ENCODE measurements around the gene SLC6A1.
A peak's percentile ranks its signal among the peaks of the same experiment; 100 is the strongest.

The SLC6A1 gene

DNA sequence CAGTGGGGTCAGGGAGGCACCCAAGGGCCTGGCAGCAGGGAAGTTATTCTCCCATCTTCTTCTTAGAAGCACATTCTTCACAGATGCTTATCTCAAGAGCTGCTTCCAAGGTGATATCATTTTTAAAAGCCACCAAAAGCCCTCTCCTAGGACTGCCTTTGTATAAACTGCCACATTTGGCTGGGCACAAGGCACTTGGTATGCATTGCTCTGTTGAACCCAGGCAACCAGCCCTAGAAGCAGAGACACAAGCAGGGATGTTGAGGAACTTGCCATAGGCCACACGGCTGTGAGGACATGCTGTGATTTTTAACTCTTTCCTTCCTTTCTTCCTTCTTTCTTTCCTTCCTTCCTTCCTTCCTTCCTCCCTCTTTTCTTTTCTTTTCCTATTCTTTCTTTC is 7.4 kb upstream of the SLC6A1 start:
- intact Hi-C loops (cut with DNase I): loop anchor here (5.0 kb wide), 1 partner anchor 33 kb away; no protein-coding TSS in a partner anchor
- no peak for DNase-seq

DNA sequence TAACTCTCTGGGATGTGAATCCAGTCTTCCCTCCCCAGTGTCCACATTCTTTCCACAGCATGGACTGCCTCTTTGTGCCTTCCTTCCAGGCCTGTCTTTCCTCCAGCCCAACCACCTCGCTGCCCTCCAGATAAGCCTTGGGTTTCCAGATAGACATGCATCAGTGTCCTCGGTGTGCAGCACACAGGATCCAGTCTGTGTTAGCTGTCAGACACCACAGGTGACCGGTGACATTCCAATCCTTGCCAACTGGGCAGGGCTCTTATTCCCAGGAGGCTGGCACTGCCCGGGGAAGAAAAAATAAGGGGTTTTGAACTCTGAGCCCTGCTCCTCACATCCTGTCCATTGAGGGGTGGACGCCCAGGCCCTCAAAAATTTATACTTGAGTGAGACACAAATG is 6.0 kb upstream of the SLC6A1 start:
- intact Hi-C loops (cut with DNase I): loop anchor here (5.0 kb wide), 1 partner anchor 34 kb away; no protein-coding TSS in a partner anchor
- DNase-seq: no peak

DNA sequence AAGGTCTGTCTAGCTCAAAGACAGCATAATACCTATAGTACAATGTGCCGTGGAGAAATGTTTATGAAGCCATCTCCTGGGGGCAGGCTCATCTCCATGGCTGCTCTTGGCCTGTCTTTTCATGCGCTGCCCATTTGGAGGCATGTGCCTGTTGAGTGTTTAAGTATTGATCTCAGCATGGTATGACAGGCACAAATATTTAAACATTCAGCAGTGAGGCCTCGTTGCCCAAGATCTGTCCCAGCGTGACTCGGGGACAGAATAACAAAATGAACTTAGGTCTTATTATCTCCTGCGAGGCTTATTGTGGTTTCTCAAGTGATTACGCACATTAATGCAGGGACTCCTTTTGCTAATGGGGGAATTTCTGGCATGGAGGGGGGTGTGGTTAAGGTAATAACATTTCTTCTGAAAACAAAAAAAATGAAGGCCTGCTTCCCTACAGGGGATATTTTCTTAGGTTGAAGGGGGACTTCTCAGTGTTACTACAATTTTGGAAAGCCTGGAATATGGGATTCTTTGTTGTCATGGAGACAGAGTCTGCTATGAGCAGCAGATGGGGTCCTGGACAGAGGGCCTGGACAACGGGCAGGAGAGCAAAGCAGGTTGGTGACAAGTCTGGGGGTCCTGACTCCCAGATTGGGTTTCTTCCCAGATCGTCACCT is 4.4 kb upstream of the SLC6A1 start:
- no peak for DNase-seq
- intact Hi-C loops (cut with DNase I): loop anchor here (5.0 kb wide), 1 partner anchor 36 kb away; no protein-coding TSS in a partner anchor

DNA sequence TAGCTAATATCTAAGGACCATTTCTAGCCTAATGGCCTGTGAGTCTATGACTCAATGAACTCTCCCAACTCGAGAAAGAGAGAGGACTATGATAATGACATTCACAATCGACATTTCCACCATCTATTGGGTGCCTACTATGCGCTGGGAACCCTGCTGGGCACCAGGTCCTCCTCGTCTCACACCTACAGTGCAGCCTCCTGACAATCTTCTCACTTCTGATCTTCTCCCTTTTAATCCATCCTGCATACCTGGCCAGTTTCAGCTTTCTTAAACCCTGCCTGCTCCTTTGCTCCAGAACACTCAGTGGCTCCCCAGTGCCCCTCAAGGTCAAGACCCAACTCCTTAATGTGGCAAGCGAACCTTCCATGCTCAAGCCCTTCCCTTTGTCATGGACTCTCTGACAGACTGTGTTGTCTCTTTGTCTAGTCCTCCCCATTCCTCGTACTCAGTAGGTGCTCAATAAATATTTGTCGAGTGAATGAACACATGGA is 3.5 kb upstream of the SLC6A1 start:
- intact Hi-C loops (cut with DNase I): loop anchor here (5.0 kb wide), 1 partner anchor 37 kb away; no protein-coding TSS in a partner anchor
- DNase-seq: no peak

DNA sequence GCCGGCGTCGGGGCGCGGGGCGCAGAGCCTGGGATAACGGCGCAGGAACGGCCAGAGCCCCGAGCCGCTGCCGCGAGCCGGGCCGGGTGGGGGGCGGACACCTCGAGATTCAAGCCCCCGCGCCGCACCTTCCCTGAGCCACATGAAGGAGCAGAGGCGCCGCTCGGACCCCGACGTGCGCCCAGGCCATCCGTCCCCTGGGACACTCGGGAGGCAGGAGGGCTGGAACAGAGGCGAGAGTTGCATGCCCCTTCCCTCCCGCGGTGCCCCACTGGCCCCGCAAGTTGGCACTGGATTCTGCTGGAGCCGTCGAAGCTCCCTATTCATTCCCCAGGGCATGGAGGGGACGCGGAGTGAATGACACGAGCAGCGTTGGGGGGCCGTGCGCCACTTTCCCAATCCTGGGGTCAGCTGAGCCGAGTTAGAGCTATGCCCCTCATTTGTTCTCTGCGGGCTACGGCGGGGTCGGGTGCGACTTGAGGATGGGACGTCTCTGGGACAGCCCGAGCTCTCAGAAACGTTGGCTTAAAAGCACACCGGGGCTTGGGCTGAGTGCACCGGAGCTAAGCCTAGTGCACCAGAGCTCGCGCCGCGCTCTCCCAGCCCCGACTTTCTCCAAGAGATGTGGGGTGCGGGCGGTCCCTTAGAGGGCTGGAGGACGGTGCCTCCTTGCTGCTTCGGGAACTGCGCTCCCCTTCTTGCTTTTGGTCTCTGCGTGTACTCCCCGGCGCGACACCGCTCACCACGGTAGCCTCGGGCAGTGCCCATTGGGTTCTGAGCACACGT is 588 bp downstream of the SLC6A1 start:
- intact Hi-C loops (cut with DNase I): no loop called here
- peak in 38 of 42 donors; percentile 41 to 78 (median 56) for DNase-seq

DNA sequence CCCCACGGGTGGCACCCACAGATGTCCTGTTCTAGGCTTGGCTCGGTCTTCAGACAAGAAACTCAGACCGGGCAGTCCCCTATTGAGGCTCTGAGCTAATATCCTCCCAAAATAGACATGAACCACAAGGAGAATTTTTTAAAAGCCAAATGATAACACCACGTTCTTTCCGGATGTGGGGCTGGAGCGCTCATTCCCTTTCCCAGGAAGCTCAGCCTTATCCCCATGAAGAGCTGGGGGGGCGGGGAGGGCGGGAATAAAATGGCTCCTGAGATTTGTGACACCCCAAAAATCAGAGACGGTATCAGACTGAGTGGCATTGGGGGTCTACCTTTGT is 1.1 kb downstream of the SLC6A1 start:
- intact Hi-C loops (cut with DNase I): no loop called here
- DNase-seq: no peak

DNA sequence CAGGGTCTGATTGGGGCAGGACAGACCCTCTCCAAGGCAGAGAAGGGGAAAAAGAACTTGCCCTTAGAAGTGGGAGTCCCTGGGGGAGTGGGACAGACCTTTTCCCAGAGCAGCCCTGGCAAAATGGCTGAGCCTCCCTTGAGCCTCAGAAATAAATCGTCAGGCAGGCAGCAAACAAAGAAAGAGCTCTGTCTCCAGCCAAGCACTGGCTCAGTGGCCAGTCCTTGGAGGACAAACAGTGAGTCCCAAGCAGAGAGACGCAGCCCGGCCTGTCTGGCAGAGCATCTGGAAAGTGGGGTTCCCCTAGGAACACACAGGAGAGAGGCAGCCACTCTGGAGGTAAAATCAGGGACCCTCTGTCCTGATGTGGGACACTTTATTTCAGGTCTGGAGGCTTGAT is 1.8 kb downstream of the SLC6A1 start:
- intact Hi-C loops (cut with DNase I): no loop called here
- DNase-seq: peak in 41 of 42 donors; percentile 50 to 87 (median 70)

DNA sequence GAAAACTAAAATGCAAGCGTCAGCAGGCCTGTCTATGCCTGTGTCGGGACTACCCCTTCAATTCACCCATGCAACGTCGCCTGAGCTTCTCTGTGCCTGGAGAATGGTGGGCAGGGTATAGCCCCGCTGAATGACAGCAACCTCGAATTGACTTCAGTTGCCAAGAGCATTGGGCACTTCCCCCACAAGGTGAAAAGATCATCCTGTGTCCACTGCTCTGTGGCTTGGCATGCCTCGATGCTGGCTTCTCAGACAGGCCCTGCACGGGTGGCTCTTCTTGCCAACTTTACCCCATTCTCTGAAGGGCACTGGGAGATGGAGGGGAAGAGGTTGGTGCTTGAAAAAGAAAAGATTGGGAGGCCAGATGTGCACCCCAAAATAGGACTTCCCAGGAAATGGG is 3.3 kb downstream of the SLC6A1 start:
- intact Hi-C loops (cut with DNase I): no loop called here
- DNase-seq: peak in 1 of 42 donors; percentile 32

DNA sequence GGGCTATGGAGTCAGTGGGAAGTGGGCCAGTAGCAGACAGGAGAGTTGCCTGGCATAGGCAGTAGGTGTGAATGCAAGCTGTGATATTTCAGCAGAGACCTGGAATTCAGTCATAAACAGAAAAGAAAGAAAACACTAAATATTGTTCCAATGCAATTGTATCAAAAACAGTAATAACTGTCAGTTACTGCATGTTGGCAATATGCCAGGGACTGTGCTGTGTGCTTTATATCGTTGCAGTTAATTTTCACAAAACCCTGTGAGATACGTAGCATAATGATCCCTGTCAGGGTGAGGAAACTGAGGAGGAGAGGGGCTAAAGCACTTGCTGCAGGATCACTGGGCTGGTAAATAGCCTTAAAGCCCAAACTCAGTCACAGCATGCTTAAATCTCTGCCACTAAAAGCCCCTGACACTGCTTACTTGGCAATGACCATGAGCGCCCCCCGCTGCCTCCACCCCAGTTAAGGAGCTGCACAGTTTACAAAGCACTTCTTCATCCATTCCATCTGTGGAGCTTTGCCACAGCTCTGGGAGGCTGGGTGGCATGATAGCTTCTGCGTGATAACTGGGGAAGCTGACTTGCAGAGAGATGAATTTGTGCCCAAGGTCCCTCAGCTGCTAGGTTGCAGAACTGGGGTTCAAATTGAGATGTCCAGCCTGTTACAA is 3.9 kb downstream of the SLC6A1 start:
- intact Hi-C loops (cut with DNase I): no loop called here
- DNase-seq: peak; percentile 55 to 88 (median 73)

DNA sequence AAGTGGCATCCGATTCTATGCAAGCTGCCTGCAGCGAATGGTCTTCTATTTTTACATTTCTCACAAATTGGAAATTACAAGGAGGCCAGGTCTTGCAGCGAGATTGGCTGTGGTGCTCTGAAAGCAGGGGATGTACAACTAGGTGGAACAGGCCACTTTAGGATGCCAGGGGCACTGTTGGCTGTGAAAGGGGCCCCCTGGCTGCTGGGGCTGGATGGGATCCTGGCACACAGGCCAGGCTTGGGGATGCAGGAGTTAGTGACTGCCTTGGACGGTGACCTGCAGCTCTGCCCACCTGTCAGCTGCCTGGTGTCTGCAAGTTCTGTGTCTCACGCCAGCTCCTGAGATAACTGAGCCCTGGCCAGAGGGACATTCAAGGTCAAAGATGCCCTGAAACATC is 4.6 kb downstream of the SLC6A1 start:
- intact Hi-C loops (cut with DNase I): no loop called here
- DNase-seq: peak in 2 of 42 donors; percentile 54 to 56

DNA sequence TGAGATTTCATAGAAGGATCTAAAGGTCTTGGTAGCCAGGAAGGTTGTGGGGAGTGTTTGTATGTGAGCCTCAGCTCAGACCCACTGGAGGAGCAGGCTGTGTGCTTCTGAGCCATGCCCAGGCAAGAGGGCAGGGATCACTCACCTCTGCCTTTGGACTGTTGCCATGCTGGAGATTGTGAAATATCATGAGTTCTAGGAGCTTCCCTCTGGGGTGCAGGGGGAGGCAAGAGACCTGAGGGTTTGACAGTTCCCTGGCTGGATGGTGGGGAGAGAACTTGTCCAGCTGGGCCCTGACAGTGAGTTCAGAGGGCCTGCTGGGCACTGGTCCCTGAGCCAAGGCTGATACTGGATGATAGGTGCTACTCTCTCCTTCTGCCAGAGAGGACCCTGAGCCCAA is 6.0 kb downstream of the SLC6A1 start:
- intact Hi-C loops (cut with DNase I): no loop called here
- no peak for DNase-seq

DNA sequence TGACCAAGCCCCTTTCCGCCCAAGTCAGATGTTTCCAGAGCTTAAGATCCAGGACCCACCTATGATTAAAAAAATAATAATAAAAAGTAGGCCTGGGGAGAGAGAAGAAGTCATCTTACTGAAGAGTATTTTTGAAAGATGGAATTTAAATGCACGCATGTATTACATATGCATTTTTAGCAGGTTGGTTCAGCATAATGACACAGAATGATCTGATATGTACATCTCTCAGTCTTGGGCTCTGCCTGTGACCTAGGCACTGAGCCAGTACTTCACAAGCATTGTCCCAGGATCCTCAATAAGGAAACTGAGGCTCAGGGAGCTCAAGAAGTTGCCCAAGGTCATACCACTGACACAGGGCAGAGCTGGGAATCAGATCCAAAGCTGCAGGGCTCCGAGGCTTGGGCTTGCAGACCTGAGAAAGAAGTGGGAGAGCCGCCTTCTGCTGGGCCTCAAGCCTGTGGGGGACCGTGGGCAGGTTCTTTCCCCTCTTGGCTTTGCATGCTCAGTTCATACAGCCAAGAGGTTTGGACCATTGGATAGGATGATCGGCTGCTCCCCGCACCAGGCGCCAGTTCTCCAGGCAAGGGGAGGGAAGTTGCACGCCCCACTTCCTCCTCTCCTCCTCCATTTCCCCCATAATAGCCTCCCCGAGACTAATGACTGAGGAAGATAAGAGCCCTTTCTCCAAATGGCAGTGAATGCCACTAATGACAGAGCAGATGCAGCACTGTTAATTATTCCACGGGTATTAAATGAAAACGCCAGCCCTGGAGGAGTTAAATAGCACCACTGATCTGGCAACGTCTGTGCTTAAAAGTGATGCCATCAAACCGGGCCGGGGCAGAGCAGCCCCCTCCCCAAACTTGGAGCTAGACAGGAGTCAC is 6.9 kb downstream of the SLC6A1 start:
- DNase-seq: peak in 5 of 42 donors; percentile 20 to 63 (median 52)
- intact Hi-C loops (cut with DNase I): no loop called here

DNA sequence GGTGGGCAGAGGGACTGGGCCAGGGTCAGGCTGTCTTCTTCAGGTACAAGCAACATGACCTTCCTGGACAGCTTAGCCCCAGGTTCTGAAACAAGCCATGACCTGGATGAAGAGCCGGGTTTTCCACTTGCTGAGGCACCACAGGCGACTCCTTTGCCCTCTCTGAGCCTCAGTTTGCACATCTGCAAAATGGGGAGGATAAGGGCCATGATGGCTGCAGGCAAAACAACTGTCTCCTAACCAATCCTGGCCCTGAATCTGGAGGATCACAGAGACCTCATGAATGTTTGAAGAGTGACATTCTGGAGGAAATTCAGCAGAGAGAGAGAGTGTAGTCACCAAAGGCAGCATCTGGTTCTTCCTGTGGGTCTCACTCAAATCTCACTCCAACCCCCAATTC is 8.0 kb downstream of the SLC6A1 start:
- intact Hi-C loops (cut with DNase I): no loop called here
- no peak for DNase-seq

DNA sequence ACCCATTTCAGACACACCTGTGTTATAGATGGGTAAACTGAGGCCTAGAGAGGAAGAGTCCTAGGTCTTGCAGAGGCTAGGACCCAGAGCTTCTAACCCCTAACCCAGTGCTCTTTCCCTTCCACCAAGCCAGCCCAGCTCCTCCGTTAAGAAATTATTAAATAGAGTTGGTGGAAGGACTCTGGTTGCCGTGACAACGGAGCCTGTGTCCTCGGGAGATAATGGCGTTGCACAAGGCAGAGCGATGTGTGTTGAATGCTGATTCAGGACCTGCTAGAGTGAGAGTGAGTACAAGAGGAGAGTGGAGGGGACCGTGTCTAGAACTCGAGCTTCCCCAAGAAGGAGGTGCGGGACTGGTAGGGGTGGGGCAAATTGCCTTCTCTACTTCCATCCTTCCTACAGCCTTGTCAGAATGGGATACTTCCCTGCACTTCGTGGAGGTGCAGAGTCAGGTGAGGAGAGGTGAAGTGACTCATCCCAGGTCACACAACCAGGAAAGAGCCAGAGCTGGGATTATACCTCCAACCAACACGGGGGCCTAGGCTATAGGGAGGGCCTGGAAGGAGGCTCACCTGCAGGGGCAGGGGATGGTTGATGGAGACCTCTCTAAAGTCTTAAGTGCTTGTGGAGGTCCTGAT is 8.6 kb downstream of the SLC6A1 start:
- DNase-seq: peak; percentile 58 to 92 (median 77)
- intact Hi-C loops (cut with DNase I): no loop called here

DNA sequence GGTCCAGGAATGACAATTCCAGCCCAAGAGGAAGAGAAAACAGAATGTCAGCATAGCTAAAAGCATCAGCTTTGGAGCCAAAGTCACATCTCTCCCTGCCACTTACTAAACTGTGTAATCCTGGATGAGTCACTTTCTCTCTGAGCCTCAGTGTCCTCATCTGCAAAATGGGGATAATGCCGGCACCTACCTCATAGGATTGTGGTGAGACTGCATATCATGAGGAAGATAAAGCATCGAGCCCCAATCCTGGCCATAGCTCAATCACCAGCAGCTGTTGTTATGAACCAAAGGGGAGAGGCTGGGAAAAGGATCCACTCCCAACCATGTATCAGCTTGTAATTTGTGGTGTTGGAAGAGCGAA is 9.1 kb downstream of the SLC6A1 start:
- no peak for DNase-seq
- intact Hi-C loops (cut with DNase I): no loop called here

DNA sequence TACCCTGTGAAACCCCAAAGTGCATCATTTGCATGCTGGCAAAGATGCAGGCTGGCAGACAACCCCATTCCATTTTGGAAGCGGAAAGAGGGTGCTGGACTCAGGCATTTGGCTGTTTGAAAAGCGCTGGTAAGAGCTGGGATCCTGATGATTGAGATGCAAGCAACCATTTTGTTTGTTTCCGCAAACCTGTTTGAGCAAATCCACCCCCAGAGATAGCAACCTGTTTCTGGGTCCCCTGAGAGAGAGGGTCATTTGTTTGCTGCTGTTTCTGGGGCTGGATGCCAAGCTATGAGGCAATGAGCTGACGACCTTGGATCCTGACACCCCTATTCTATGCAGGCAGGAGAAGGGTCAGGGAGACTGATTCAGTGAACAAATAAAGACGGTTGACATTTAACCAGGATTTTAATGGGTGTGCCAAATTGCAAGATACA is 9.8 kb downstream of the SLC6A1 start:
- intact Hi-C loops (cut with DNase I): no loop called here
- DNase-seq: peak in 2 of 42 donors; percentile 38 to 66

DNA sequence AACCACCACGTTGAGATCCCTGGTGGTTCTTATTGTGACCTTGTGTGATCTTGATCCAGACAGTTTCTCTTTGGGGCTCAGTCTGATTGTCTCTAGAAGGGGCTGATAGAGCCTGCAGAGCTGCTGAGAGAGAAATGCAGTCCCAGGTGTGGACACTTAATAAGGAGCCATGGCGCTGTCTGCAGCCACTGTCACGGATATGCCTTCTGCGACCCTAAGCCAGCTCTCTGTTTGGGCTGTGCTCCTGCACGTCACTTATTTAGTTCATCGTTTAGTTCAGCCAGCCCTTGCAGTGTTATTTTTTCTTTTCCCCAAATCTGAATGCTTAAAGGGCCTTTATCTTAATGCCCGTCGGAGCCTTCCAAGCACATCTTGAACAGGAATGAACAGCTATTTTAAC is 12.0 kb downstream of the SLC6A1 start:
- no peak for DNase-seq
- intact Hi-C loops (cut with DNase I): no loop called here

DNA sequence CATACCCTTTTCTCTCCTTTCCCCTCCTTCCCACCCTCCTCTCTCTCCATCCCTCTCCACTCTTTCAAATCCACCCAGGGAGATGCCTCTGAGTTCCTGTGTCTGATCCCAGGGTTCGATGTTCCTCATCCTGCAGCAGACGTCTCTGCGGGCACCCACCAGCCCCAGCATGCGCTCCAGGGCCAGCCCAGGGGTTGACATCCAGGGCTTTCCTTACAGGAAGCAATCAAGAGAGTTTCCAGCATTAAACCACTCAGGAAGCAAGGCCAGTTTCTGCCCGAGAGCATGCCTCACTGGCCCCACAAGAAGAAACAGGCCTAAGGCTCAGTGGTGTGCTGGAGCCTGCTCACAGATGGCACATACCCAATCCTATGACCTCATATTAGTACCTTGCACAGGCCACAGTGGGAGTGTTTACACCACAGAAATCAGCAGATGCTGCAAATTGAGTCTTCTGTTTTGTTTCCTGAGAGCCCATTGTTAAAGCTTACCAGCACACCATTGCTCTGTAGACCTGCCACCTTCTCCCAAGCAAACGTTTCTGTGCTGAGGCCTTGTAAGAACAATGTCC is 13.2 kb downstream of the SLC6A1 start:
- intact Hi-C loops (cut with DNase I): no loop called here
- DNase-seq: no peak
